Motor neuron (in vitro differentiated cells): ENCODE results near the gene UROS. TPM values are rescaled to one million over a fixed set of nuclear protein-coding genes. Genes with fewer than 3 reads are reported as not detected.

Source experiments
- ATAC-seq, 8 experiments: fragments of 200-7000 bp; cut with Tn5 transposase; replicated peaks in 6 of 8; 2 replicates each; pipeline ENCODE4 v1.8.0; 2021; ENCODE audit warnings: mild to moderate bottlenecking in 8 of 8, moderate library complexity in 8 of 8
- H3K27ac ChIP-seq, 2 donors: fragments of 250-450 bp; sonication (Bioruptor Pico); 2 replicates each; pipeline ENCODE4 v1.9.0; 2021; ENCODE audit warnings: antibody characterized with exemption in 2 of 2, mild to moderate bottlenecking in 2 of 2, moderate library complexity in 1 of 2
- H3K4me1 ChIP-seq, 2 donors: fragments of 250-450 bp; sonication (Bioruptor Pico); replicated peaks in 1 of 2; 2 replicates each; pipeline ENCODE4 v1.6.1; 2021; ENCODE audit warnings: antibody characterized with exemption in 2 of 2, mild to moderate bottlenecking in 2 of 2, moderate library complexity in 1 of 2
- H3K4me3 ChIP-seq, 5 donors: fragments of 250-450 bp; sonication (Bioruptor Pico); 2 replicates each; pipeline ENCODE4 v1.9.0; 2021; ENCODE audit warnings: antibody characterized with exemption in 5 of 5, mild to moderate bottlenecking in 5 of 5, moderate library complexity in 4 of 5
- WGBS, 10 experiments: fragments of 450-650 bp; shearing (Covaris generic); methylation state at CpG; one replicate each; pipeline ENCODE4 v1.0.0; 2022; 5-methylcytosine and 5-hydroxymethylcytosine counted together
- in situ Hi-C, 9 experiments: fragments of 400-800 bp; cut with MboI; loops; one replicate each; pipeline ENCODE4 v1.15.0; 2021; ENCODE audit warnings: low sequenced_read_pairs in 9 of 9, low pct_unique_long_range_greater_than_20kb in 2 of 9; ENCODE audit not compliant: unreplicated experiment in 9 of 9
- total RNA-seq, 8 experiments: library from RNA; unstranded; fragments of 300-600 nt; gene quantifications; 2 replicates each; pipeline versions ENCODE4 v1.2.3 to v1.2.4, GENCODE V29; 2022

The UROS gene
- total RNA-seq, 8 experiments from 2014 or later = 35.5 to 101 (median 65.9) TPM

DNA sequence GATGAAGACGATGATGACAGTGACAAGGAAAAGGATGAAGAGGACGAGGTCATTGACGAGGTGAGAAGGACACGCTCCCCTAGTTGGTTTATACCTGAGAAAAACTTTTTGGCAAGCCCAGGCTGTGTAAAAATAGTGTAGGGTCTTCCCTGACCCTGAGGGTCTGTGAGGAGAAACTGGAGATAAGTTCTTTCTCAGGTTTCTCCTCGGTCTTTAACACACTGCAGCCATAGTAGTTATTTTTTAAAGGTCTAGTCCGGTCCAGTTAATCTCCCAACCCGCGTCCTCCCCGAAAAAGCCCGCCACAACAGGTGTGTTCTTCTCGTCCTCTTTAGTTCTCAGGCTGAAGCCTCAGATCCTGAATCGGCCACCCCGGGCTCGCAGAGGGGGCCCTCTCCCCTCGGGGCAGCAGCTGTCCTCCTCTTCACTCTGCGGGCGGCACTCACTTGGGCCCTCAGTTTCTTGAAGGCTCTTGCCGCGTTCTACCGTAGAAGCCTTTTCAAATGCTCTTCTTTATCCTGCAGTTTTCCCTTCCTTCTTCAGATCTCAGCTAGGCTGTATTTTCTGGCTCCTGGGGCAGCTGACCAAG lies 699 bp upstream of the UROS start:
- Histone ChIP-seq H3K4me1 (peaks cover 14 to 15% of the 10 kb centered on the region in 2 donors), H3K4me3 (peak overlapping the region; percentile 70 to 97 (median 91)), H3K27ac (peak overlapping the region; percentile 97 to 99)
- ATAC-seq = peak in 4 of 8 experiments; percentile 1 to 6 (median 2)
- 0 to 6% (median 0%) methylated on average over 1 to 16 of the region's 20 CpGs for WGBS, 10 experiments
- in situ Hi-C loops = no loop called here

DNA sequence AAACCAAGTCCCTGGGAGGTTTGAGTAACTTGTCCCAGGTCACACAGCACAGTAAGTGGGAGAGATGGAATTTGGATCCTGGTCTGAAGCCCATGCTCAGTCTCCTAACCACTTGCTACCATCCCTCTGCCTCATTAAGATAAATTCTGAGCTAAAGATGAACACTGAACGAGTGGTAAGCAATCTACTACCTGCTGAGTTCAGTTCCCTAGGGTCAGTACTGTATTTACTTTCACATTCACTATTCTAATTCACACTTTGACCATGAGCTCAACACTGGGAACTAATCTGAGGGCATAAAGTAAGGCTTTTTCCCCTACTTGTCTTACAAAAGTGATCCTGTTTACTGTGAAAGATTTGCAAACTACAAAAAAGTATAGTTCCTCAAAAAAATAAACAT lies 2.4 kb downstream of the UROS start:
- ATAC-seq = no peak
- 33 to 86% (median 50%) methylated on average over 1 of the region's 1 CpG; no CpG with 5 or more reads in 3 of the 10 experiments for WGBS, 10 experiments
- in situ Hi-C loops = no loop called here
- no peak overlapping the region for H3K4me3 ChIP-seq
- peaks cover 14 to 15% of the 10 kb centered on the region in 2 donors for H3K4me1 ChIP-seq
- H3K27ac ChIP-seq = no peak overlapping the region

- ATAC-seq = no peak
- Histone ChIP-seq H3K4me1 (peaks cover 4 to 7% of the 10 kb centered on the region in 2 donors), H3K27ac (no peak overlapping the region), H3K4me3 (no peak overlapping the region)
- WGBS, 10 experiments = 86 to 100% (median 96%) methylated on average over 1 to 6 of the region's 6 CpGs
- in situ Hi-C loops = no loop called here
Observed at GRCh38 chr10:125817337-125817946, 5.6 kb downstream of the UROS start.

GRCh38 chr10:125816548-125816947 lies 6.5 kb downstream of the UROS start:
- no peak overlapping the region for H3K27ac ChIP-seq

DNA sequence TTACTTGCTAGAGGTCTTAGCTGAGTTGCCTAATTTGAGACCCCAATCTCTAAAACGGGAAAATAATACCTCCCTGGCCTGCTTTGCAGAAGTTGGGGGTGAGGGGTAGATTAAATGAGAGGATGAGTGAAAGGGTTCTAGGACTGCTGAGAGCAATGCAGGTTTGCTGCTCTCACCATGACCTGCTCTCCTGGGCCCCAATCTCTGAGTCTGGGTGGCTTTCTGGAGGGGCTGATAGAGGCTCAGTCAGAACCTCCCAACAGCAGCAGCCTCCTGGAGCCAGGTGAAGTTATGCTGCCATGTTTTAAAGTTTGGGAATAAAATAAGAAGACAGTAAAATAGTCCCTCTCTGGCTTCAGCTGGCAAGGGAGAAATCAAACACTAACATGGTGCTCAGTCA lies 7.3 kb downstream of the UROS start:
- Histone ChIP-seq H3K4me3 (no peak overlapping the region), H3K27ac (no peak overlapping the region), H3K4me1 (no peaks in the 10 kb centered on the region)
- ATAC-seq = no peak
- in situ Hi-C loops = no loop called here
- WGBS, 10 experiments = 0 to 60% (median 40%) methylated on average over 1 of the region's 1 CpG; no CpG with 5 or more reads in 5 of the 10 experiments

More at GRCh38 chr10:125816548-125816947, 6.5 kb downstream of the UROS start:
- WGBS, 10 experiments = 67 to 94% (median 85%) methylated on average over 2 to 4 of the region's 4 CpGs; no CpG with 5 or more reads in 3 of the 10 experiments
- no peak for ATAC-seq
- in situ Hi-C loops = no loop called here
- no peak overlapping the region for H3K4me3 ChIP-seq
- no peaks in the 10 kb centered on the region for H3K4me1 ChIP-seq

DNA sequence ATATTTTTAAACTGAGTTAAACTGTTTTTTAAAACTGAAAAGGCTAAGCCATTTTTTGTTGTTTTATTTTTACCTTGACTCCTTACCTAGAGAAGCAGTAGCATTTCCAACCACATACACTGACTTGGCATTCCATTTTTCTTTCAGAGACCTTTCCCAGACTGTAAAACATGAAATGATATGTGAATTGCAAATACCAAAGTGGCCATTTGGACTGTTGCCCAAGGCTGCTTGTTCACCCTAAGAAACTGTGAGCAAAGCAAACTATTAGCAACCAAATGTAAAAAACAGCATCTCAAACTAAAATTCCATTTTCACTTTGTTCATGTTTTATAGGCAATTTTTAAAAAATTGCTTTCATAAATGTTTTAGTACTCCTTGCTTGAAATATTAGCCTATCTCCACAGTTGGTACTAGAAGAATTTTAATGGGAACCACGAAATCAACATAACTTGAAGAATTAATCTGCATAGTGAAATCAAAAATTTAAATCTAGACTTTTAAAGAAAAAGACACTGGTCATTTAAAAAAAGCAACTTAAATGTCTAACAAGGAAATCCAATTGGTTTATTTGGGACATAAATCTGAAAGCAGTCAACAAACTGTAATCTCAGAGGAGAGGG lies 10.8 kb downstream of the UROS start:
- peak in 3 of 8 experiments; percentile 78 to 92 (median 91) for ATAC-seq
- in situ Hi-C loops = no loop called here
- no peaks in the 10 kb centered on the region for H3K4me1 ChIP-seq
- 0 to 94% (median 78%) methylated on average over 1 of the region's 1 CpG; no CpG with 5 or more reads in 1 of the 10 experiments for WGBS, 10 experiments
- H3K4me3 ChIP-seq = no peak overlapping the region
- no peak overlapping the region for H3K27ac ChIP-seq

- in situ Hi-C loops = no loop called here
- ATAC-seq = no peak
- Histone ChIP-seq H3K27ac (no peak overlapping the region), H3K4me1 (no peaks in the 10 kb centered on the region), H3K4me3 (no peak overlapping the region)
- WGBS, 10 experiments = 0 to 82% (median 70%) methylated on average over 1 of the region's 1 CpG; no CpG with 5 or more reads in 4 of the 10 experiments
Observed at GRCh38 chr10:125811251-125811650, 11.8 kb downstream of the UROS start.

GRCh38 chr10:125808047-125808446 lies 15.0 kb downstream of the UROS start:
- 71 to 100% (median 80%) methylated on average over 1 of the region's 1 CpG; no CpG with 5 or more reads in 5 of the 10 experiments for WGBS, 10 experiments
- ATAC-seq = no peak
- Histone ChIP-seq H3K4me3 (no peak overlapping the region), H3K4me1 (no peaks in the 10 kb centered on the region), H3K27ac (no peak overlapping the region)
- in situ Hi-C loops = no loop called here

- Histone ChIP-seq H3K4me1 (no peaks in the 10 kb centered on the region), H3K27ac (no peak overlapping the region), H3K4me3 (no peak overlapping the region)
- no peak for ATAC-seq
- in situ Hi-C loops = no loop called here
- 90 to 100% (median 100%) methylated on average over 1 to 3 of the region's 7 CpGs; no CpG with 5 or more reads in 4 of the 10 experiments for WGBS, 10 experiments
Observed at GRCh38 chr10:125802739-125803138, 20.3 kb downstream of the UROS start.

GRCh38 chr10:125802131-125802530 lies 20.9 kb downstream of the UROS start:
- in situ Hi-C loops = no loop called here

GRCh38 chr10:125801574-125801973 lies 21.5 kb downstream of the UROS start:
- peak in 2 of 8 experiments; percentile 62 to 90 for ATAC-seq
- WGBS, 10 experiments = 80 to 100% (median 100%) methylated on average over 1 of the region's 1 CpG; no CpG with 5 or more reads in 5 of the 10 experiments
- no peak overlapping the region for H3K27ac ChIP-seq
- H3K4me1 ChIP-seq = no peaks in the 10 kb centered on the region
- no peak overlapping the region for H3K4me3 ChIP-seq
- in situ Hi-C loops = no loop called here

More at GRCh38 chr10:125802131-125802530, 20.9 kb downstream of the UROS start:
- Histone ChIP-seq H3K4me1 (no peaks in the 10 kb centered on the region), H3K27ac (no peak overlapping the region), H3K4me3 (no peak overlapping the region)
- 50 to 96% (median 80%) methylated on average over 1 to 4 of the region's 5 CpGs; no CpG with 5 or more reads in 5 of the 10 experiments for WGBS, 10 experiments
- ATAC-seq = peak in 1 of 8 experiments; percentile 15

DNA sequence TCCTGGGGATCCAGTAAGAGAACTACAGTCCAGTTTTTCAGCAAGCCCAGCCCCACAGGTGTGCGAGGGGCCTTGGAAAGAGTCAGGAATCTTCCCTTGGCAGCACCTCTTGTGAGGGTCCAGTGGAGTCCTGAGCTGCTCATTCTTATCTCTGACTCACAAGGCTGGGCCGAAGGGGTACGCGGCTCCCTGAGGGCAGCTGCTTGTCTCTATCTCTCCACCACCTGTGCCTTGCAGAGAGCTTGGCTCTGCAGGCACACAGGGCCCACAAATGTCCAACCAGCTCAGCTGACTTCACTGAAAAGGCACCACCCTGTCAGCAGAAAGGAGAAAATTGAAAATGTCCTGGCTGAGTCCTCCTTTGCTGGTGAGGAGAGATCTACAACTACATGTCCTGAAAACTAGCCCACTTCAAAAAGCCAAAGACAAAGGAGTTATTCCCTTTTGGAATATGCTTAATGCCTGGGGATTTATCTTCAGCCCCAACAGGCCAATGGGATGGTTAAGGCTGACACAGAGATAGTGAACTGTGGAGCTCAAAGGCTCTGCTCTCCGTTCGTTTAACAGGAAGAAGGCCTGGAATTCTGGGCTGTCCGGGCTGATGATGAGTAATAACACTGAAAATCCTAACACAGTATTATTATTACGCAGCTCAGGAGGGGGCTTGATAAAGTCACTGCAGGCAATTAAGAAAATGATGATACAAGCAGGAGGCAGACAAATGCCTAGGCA lies 23.4 kb downstream of the UROS start:
- in situ Hi-C loops = no loop called here
- 88 to 100% (median 95%) methylated on average over 2 to 4 of the region's 8 CpGs; no CpG with 5 or more reads in 4 of the 10 experiments for WGBS, 10 experiments
- no peaks in the 10 kb centered on the region for H3K4me1 ChIP-seq
- ATAC-seq = no peak
- no peak overlapping the region for H3K27ac ChIP-seq
- H3K4me3 ChIP-seq = no peak overlapping the region
